DND-41 (cell line): ENCODE results near the gene WNT8B.

Experiments
- ATAC-seq: fragments of 200-7000 bp; cut with Tn5 transposase; 3 replicates; pipeline ENCODE4 v1.9.1; 2021; ENCODE audit warnings: low read depth; ENCODE audit not compliant: insufficient read depth
- DNase-seq: peaks from one replicate; pipeline ENCODE4 v3.0.0-alpha.2; 2020
- H2AFZ ChIP-seq: 2 replicates; pipeline ENCODE4 v1.6.0; 2012; ENCODE audit warnings: low read depth, low read length
- H3K27ac ChIP-seq: 2 replicates; pipeline ENCODE4 v1.5.1; 2012; ENCODE audit warnings: low read length, inconsistent platforms
- H3K27me3 ChIP-seq: fragments of 200-600 bp; sonication (generic); 2 replicates; pipeline ENCODE4 v1.6.0; 2012; ENCODE audit warnings: low read length, mild to moderate bottlenecking, inconsistent platforms; ENCODE audit not compliant: insufficient read depth, poor library complexity
- H3K36me3 ChIP-seq: 2 replicates; pipeline ENCODE4 v1.5.1; 2012; ENCODE audit warnings: low read length, inconsistent platforms; ENCODE audit not compliant: insufficient read depth
- H3K4me1 ChIP-seq: 2 replicates; pipeline ENCODE4 v1.5.1; 2012; ENCODE audit warnings: mild to moderate bottlenecking, low read length; ENCODE audit not compliant: insufficient read depth
- H3K4me2 ChIP-seq: 2 replicates; pipeline ENCODE4 v1.6.0; 2012; ENCODE audit warnings: mild to moderate bottlenecking, moderate library complexity, low read length, inconsistent platforms; ENCODE audit not compliant: insufficient read depth
- H3K4me3 ChIP-seq, 2 experiments: fragments of 200-600 bp in 1 of 2; shearing (Covaris generic) in 1 of 2; 2 replicates each; pipeline ENCODE4 v1.5.1; 2012 to 2016; ENCODE audit warnings: inconsistent platforms in 2 of 2, low read length in 2 of 2, mild to moderate bottlenecking in 2 of 2, low read depth in 1 of 2, moderate library complexity in 1 of 2
- H3K79me2 ChIP-seq: 2 replicates; pipeline ENCODE4 v1.6.0; 2012; ENCODE audit warnings: low read length, inconsistent platforms; ENCODE audit not compliant: insufficient read depth
- H3K9ac ChIP-seq: 2 replicates; pipeline ENCODE4 v1.6.0; 2012; ENCODE audit warnings: low read depth, mild to moderate bottlenecking, inconsistent platforms, low read length, moderate library complexity
- H3K9me3 ChIP-seq: 2 replicates; pipeline ENCODE4 v1.5.1; 2012; ENCODE audit warnings: low read length, moderate library complexity, mild to moderate bottlenecking, inconsistent platforms; ENCODE audit not compliant: insufficient read depth, severe bottlenecking
- H4K20me1 ChIP-seq: 2 replicates; pipeline ENCODE4 v1.6.0; 2012; ENCODE audit warnings: low read length; ENCODE audit not compliant: insufficient read depth
- CTCF ChIP-seq: IDR thresholded peaks from 2 replicates; pipeline ENCODE4 v1.5.1; 2012; ENCODE audit warnings: borderline replicate concordance, low read length, moderate library complexity, mild to moderate bottlenecking; ENCODE audit not compliant: poor library complexity, severe bottlenecking; ENCODE audit errors: extremely low read depth
- EZH2 ChIP-seq: IDR thresholded peaks from 3 replicates; pipeline ENCODE4 v1.6.1; 2012; ENCODE audit warnings: borderline replicate concordance, low read depth, mild to moderate bottlenecking, moderate library complexity, low read length, inconsistent platforms; ENCODE audit not compliant: severe bottlenecking

The WNT8B gene

GRCh38 chr10:100433253-100434240 is 29.3 kb upstream of the WNT8B start:
- peaks cover 6% of the 10 kb centered on the region for H3K4me1 ChIP-seq
- peak; percentile 94 for DNase-seq
- no peaks in the 10 kb centered on the region for H4K20me1 ChIP-seq
- peak; percentile 100 for TF ChIP-seq CTCF
- TF ChIP-seq EZH2: no peak
- no peak overlapping the region for H3K4me3 ChIP-seq
- no peaks in the 10 kb centered on the region for H3K36me3 ChIP-seq
- H3K79me2 ChIP-seq: no peaks in the 10 kb centered on the region
- H2AFZ ChIP-seq: peak overlapping the region; percentile 38
- H3K9ac ChIP-seq: no peak overlapping the region
- H3K9me3 ChIP-seq: no peaks in the 10 kb centered on the region
- H3K4me2 ChIP-seq: no peak overlapping the region
- ATAC-seq: peak; percentile 98
- no peaks in the 10 kb centered on the region for H3K27me3 ChIP-seq
- no peak overlapping the region; the same call in 1 of the 2 replicates for H3K27ac ChIP-seq

- Histone ChIP-seq H3K4me3 (no peak overlapping the region), H3K9me3 (no peaks in the 10 kb centered on the region), H3K79me2 (no peaks in the 10 kb centered on the region), H3K36me3 (no peaks in the 10 kb centered on the region), H3K27me3 (no peaks in the 10 kb centered on the region), H3K27ac (no peak overlapping the region), H2AFZ (0 out of 2 replicates have a peak overlapping the region, but pooled peaks have one; percentile 17), H3K4me2 (no peak overlapping the region), H3K4me1 (peaks cover 6% of the 10 kb centered on the region), H3K9ac (no peak overlapping the region), H4K20me1 (no peaks in the 10 kb centered on the region)
- TF ChIP-seq CTCF: no peak
- TF ChIP-seq EZH2: no peak
- DNase-seq (no peak), ATAC-seq (no peak)
Measured at GRCh38 chr10:100436255-100436654, 26.6 kb upstream of the WNT8B start.

- Histone ChIP-seq H3K9ac (no peak overlapping the region), H4K20me1 (no peaks in the 10 kb centered on the region), H3K79me2 (no peaks in the 10 kb centered on the region), H3K4me3 (no peak overlapping the region), H3K27ac (no peak overlapping the region), H3K4me2 (no peak overlapping the region), H2AFZ (no peak overlapping the region), H3K36me3 (no peaks in the 10 kb centered on the region), H3K9me3 (no peaks in the 10 kb centered on the region), H3K27me3 (no peaks in the 10 kb centered on the region), H3K4me1 (peaks cover 3% of the 10 kb centered on the region)
- TF ChIP-seq EZH2 (no peak), CTCF (no peak)
- no peak for DNase-seq
- no peak for ATAC-seq
Measured at GRCh38 chr10:100438674-100439315, 24.0 kb upstream of the WNT8B start.
